ENCODE results near the gene HEMK1. TPM values are rescaled to one million over a fixed set of nuclear protein-coding genes. Genes with fewer than 3 reads are reported as not detected.

Gene HEMK1
- total RNA-seq, 4 donors from 2014 or later: 3.8 to 10.6 (median 8.4) TPM

GRCh38 chr3:50557106-50557505 is 12.2 kb upstream of the HEMK1 start:
- no peak for TF ChIP-seq POLR2AphosphoS5 (IDR thresholded peaks at IDR 0.05)
- no peak overlapping the region for H3K27ac ChIP-seq
- no peaks in the 10 kb centered on the region for H3K36me3 ChIP-seq
- H3K4me3 ChIP-seq: no peak overlapping the region
- no peaks in the 10 kb centered on the region for H3K9me3 ChIP-seq
- H3K27me3 ChIP-seq: no peaks in the 10 kb centered on the region
- DNase-seq (ENCODE audit: low spot score in 2 of 2): no peak
- 78% methylated on average over 8 of the region's 8 CpGs for WGBS
- no peaks in the 10 kb centered on the region for H3K4me1 ChIP-seq

- Histone ChIP-seq H3K9me3 (no peaks in the 10 kb centered on the region), H3K27ac (no peak overlapping the region), H3K27me3 (no peaks in the 10 kb centered on the region), H3K36me3 (no peaks in the 10 kb centered on the region), H3K4me3 (no peak overlapping the region), H3K4me1 (no peaks in the 10 kb centered on the region)
- 76% methylated on average over 7 of the region's 7 CpGs for WGBS
- TF ChIP-seq CTCF (IDR thresholded peaks at IDR 0.05) (no peak), POLR2AphosphoS5 (IDR thresholded peaks at IDR 0.05) (no peak), EP300 (IDR thresholded peaks at IDR 0.05) (no peak), POLR2A (IDR thresholded peaks at IDR 0.05) (no peak)
- DNase-seq (ENCODE audit: low spot score in 2 of 2): no peak
Measured at GRCh38 chr3:50557915-50558314, 11.4 kb upstream of the HEMK1 start.

GRCh38 chr3:50559702-50560101 is 9.6 kb upstream of the HEMK1 start:
- H3K27ac ChIP-seq: no peak overlapping the region
- H3K36me3 ChIP-seq: no peaks in the 10 kb centered on the region
- TF ChIP-seq CTCF (IDR thresholded peaks at IDR 0.05) (no peak), EP300 (IDR thresholded peaks at IDR 0.05) (no peak), POLR2AphosphoS5 (IDR thresholded peaks at IDR 0.05) (no peak), POLR2A (IDR thresholded peaks at IDR 0.05) (no peak)

GRCh38 chr3:50562861-50563260 is 6.5 kb upstream of the HEMK1 start:
- TF ChIP-seq EP300 (IDR thresholded peaks at IDR 0.05): no peak
- no peak for TF ChIP-seq POLR2AphosphoS5 (IDR thresholded peaks at IDR 0.05)
- no peak for TF ChIP-seq CTCF (IDR thresholded peaks at IDR 0.05)
- TF ChIP-seq POLR2A (IDR thresholded peaks at IDR 0.05): no peak
- WGBS: 57% methylated on average over 2 of the region's 2 CpGs

More at GRCh38 chr3:50559702-50560101, 9.6 kb upstream of the HEMK1 start:
- H3K4me1 ChIP-seq: no peaks in the 10 kb centered on the region
- no peak for DNase-seq (ENCODE audit: low spot score in 2 of 2)
- H3K27me3 ChIP-seq: no peaks in the 10 kb centered on the region
- no peak overlapping the region for H3K4me3 ChIP-seq
- no peaks in the 10 kb centered on the region for H3K9me3 ChIP-seq

GRCh38 chr3:50563867-50564266 is 5.5 kb upstream of the HEMK1 start:
- Histone ChIP-seq H3K27me3 (no peaks in the 10 kb centered on the region), H3K27ac (no peak overlapping the region), H3K9me3 (no peaks in the 10 kb centered on the region), H3K36me3 (no peaks in the 10 kb centered on the region), H3K4me3 (no peak overlapping the region), H3K4me1 (peaks cover 23% of the 10 kb centered on the region)
- TF ChIP-seq POLR2AphosphoS5 (IDR thresholded peaks at IDR 0.05) (no peak), EP300 (IDR thresholded peaks at IDR 0.05) (no peak), CTCF (IDR thresholded peaks at IDR 0.05) (no peak), POLR2A (IDR thresholded peaks at IDR 0.05) (no peak)
- WGBS: 92% methylated on average over 1 of the region's 2 CpGs
- no peak for DNase-seq (ENCODE audit: low spot score in 2 of 2)

More at GRCh38 chr3:50562861-50563260, 6.5 kb upstream of the HEMK1 start:
- Histone ChIP-seq H3K27ac (no peak overlapping the region), H3K9me3 (no peaks in the 10 kb centered on the region), H3K36me3 (no peaks in the 10 kb centered on the region), H3K4me1 (peaks cover 13% of the 10 kb centered on the region), H3K27me3 (no peaks in the 10 kb centered on the region), H3K4me3 (no peak overlapping the region)
- DNase-seq (ENCODE audit: low spot score in 2 of 2): no peak

GRCh38 chr3:50564321-50564720 is 5.0 kb upstream of the HEMK1 start:
- Histone ChIP-seq H3K36me3 (no peaks in the 10 kb centered on the region), H3K27ac (no peak overlapping the region), H3K4me1 (peaks cover 23% of the 10 kb centered on the region), H3K27me3 (no peaks in the 10 kb centered on the region), H3K9me3 (no peaks in the 10 kb centered on the region), H3K4me3 (no peak overlapping the region)
- 67% methylated on average over 1 of the region's 1 CpG for WGBS
- no peak for DNase-seq (ENCODE audit: low spot score in 2 of 2)
- TF ChIP-seq POLR2AphosphoS5 (IDR thresholded peaks at IDR 0.05): no peak
- TF ChIP-seq POLR2A (IDR thresholded peaks at IDR 0.05): no peak
- TF ChIP-seq EP300 (IDR thresholded peaks at IDR 0.05): no peak
- TF ChIP-seq CTCF (IDR thresholded peaks at IDR 0.05): no peak

All from suprapubic skin (tissue), 4 donors.